ENCODE data around the gene MOB1B.
A peak's percentile ranks its signal among the peaks of the same experiment; 100 is the strongest.
"Not testable (repeated sequence)": the region's sequence is repeated elsewhere in the genome, so short reads cannot be mapped to it uniquely, and the experiment has no call there.

MOB1B gene

GRCh38 chr4:70901984-70902576 lies at the start of gene MOB1B:
Gene MOB1B, plus strand, starts transcription at chr4:70902369. Its CDS starts 168 bp downstream, at chr4:70902537.
- peak; percentile 86 for DNase-seq

GRCh38 chr4:70855464-70855863 lies 46.7 kb upstream of the MOB1B start:
- DNase-seq, result no peak

- DNase-seq, result no peak
These were observed 43.7 kb upstream of the MOB1B start for GRCh38 chr4:70858454-70858853.

- no peak for DNase-seq
These were observed 43.1 kb upstream of the MOB1B start for GRCh38 chr4:70859066-70859465.

- DNase-seq, result no peak
These were observed 38.9 kb upstream of the MOB1B start for GRCh38 chr4:70863099-70863790.

GRCh38 chr4:70868778-70869177 lies 33.4 kb upstream of the MOB1B start:
- no peak for DNase-seq

GRCh38 chr4:70873216-70873615 lies 29.0 kb upstream of the MOB1B start:
- DNase-seq, result no peak

- no peak for DNase-seq
These were observed 27.7 kb upstream of the MOB1B start for GRCh38 chr4:70874268-70875156.

GRCh38 chr4:70877556-70877955 lies 24.6 kb upstream of the MOB1B start:
- DNase-seq, result no peak

- no peak for DNase-seq
These were observed 21.4 kb upstream of the MOB1B start for GRCh38 chr4:70880739-70881138.

GRCh38 chr4:70885174-70885573 lies 17.0 kb upstream of the MOB1B start:
- DNase-seq, result no peak

GRCh38 chr4:70892086-70892769 lies 9.9 kb upstream of the MOB1B start:
- DNase-seq, result peak in 1 of 2 donors; percentile 67

- no peak for DNase-seq
These were observed 8.4 kb upstream of the MOB1B start for GRCh38 chr4:70893790-70894189.

- no peak for DNase-seq
These were observed 6.8 kb upstream of the MOB1B start for GRCh38 chr4:70895405-70895804.

- DNase-seq, result no peak
These were observed 6.2 kb upstream of the MOB1B start for GRCh38 chr4:70895811-70896491.

- not testable (repeated sequence) for DNase-seq
These were observed 3.6 kb upstream of the MOB1B start for GRCh38 chr4:70898581-70898980.

GRCh38 chr4:70901607-70901983 lies 574 bp upstream of the MOB1B start:
- no peak for DNase-seq

GRCh38 chr4:70902577-70903290 lies 565 bp downstream of the MOB1B start:
- DNase-seq, result peak in 1 of 2 donors; percentile 16

GRCh38 chr4:70903291-70903603 lies 1.1 kb downstream of the MOB1B start:
- DNase-seq, result no peak

- DNase-seq, result no peak
These were observed 6.9 kb downstream of the MOB1B start for GRCh38 chr4:70908993-70909556.

GRCh38 chr4:70914000-70914399 lies 11.8 kb downstream of the MOB1B start:
- no peak for DNase-seq

- no peak for DNase-seq
These were observed 12.5 kb downstream of the MOB1B start for GRCh38 chr4:70914631-70915030.
